HG02678 (cell line): ENCODE measurements around the gene OR51S1.
"Not testable (repeated sequence)": the region's sequence is repeated elsewhere in the genome, so short reads cannot be mapped to it uniquely, and the experiment has no call there.

Experiments
- ATAC-seq: cut with Tn5 transposase; IDR thresholded peaks from one replicate; pipeline ENCODE4 v1.9.1; 2021; ENCODE audit warnings: mild to moderate bottlenecking, moderate library complexity; ENCODE audit not compliant: unreplicated experiment

Gene OR51S1

GRCh38 chr11:4809246-4809645, 39.8 kb downstream of the OR51S1 start:
- ATAC-seq, result no peak

GRCh38 chr11:4808476-4808875, 40.5 kb downstream of the OR51S1 start:
- ATAC-seq, result no peak

GRCh38 chr11:4804280-4804679, 44.7 kb downstream of the OR51S1 start, which contains the start of gene OR52R1:
TSS of gene OR52R1 (minus strand) at chr11:4804380. CDS start at chr11:4804380, 0 bp downstream.
- no peak for ATAC-seq

- not testable (repeated sequence) for ATAC-seq
Measured at GRCh38 chr11:4801316-4801715, 47.7 kb downstream of the OR51S1 start.

- ATAC-seq, result no peak
Measured at GRCh38 chr11:4798427-4799183, 50.4 kb downstream of the OR51S1 start.
